Measurements from ENCODE around the gene ZKSCAN3.

DNA sequence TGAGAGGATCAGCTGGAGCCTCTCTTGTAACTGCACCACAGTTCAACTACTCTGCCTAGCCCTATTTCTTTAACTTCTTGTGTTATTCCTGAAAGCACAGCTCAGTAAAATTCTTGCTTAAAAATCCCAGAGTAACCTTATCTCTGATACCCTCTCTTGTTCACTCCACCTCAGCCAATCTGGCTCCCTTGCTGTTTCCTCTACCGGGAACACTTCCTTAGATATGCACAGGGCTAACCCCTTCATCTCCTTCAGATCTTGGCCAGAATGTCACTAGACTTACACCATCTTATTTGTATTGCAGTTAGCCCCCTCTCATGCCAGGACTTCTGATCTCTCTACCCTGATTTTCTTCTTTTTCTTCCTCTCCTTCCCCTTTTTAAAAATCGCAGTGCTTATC lies 2.6 kb upstream of the ZKSCAN3 start:
- TF ChIP-seq, protein P1, sequence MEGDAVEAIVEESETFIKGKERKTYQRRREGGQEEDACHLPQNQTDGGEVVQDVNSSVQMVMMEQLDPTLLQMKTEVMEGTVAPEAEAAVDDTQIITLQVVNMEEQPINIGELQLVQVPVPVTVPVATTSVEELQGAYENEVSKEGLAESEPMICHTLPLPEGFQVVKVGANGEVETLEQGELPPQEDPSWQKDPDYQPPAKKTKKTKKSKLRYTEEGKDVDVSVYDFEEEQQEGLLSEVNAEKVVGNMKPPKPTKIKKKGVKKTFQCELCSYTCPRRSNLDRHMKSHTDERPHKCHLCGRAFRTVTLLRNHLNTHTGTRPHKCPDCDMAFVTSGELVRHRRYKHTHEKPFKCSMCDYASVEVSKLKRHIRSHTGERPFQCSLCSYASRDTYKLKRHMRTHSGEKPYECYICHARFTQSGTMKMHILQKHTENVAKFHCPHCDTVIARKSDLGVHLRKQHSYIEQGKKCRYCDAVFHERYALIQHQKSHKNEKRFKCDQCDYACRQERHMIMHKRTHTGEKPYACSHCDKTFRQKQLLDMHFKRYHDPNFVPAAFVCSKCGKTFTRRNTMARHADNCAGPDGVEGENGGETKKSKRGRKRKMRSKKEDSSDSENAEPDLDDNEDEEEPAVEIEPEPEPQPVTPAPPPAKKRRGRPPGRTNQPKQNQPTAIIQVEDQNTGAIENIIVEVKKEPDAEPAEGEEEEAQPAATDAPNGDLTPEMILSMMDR (IDR thresholded peaks at IDR 0.05; ENCODE audit: insufficient read depth, low read length), result no peak
- TF ChIP-seq, protein P2, sequence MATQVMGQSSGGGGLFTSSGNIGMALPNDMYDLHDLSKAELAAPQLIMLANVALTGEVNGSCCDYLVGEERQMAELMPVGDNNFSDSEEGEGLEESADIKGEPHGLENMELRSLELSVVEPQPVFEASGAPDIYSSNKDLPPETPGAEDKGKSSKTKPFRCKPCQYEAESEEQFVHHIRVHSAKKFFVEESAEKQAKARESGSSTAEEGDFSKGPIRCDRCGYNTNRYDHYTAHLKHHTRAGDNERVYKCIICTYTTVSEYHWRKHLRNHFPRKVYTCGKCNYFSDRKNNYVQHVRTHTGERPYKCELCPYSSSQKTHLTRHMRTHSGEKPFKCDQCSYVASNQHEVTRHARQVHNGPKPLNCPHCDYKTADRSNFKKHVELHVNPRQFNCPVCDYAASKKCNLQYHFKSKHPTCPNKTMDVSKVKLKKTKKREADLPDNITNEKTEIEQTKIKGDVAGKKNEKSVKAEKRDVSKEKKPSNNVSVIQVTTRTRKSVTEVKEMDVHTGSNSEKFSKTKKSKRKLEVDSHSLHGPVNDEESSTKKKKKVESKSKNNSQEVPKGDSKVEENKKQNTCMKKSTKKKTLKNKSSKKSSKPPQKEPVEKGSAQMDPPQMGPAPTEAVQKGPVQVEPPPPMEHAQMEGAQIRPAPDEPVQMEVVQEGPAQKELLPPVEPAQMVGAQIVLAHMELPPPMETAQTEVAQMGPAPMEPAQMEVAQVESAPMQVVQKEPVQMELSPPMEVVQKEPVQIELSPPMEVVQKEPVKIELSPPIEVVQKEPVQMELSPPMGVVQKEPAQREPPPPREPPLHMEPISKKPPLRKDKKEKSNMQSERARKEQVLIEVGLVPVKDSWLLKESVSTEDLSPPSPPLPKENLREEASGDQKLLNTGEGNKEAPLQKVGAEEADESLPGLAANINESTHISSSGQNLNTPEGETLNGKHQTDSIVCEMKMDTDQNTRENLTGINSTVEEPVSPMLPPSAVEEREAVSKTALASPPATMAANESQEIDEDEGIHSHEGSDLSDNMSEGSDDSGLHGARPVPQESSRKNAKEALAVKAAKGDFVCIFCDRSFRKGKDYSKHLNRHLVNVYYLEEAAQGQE (IDR thresholded peaks at IDR 0.05; ENCODE audit: insufficient replicate concordance, low read depth), result no peak
- TF ChIP-seq POLR2AphosphoS5 (IDR thresholded peaks at IDR 0.05; ENCODE audit: low read depth), result no peak

All from HL-60 (cell line).